ENCODE data around the gene SHROOM2.

SHROOM2 gene

DNA sequence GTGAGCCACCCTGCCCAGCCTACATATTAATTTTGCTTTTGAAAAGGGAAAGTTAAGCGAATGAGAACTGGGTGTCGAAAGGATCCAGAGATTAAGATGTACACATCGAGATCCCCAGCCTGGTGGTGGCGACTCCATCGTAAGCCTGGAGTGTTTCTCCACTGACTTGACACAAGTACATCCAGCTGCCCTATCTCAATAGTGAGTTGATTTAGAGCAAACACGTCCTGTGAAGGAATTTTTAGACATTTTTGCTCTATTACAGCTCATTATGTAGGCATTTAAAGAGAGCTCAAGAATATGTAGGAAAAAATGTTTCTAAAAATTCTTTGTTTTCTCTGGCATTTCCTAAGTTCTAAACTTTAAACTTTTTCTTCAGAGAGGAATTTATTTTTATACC, 169.3 kb downstream of the SHROOM2 start:
- FAIRE-seq = no peak

DNA sequence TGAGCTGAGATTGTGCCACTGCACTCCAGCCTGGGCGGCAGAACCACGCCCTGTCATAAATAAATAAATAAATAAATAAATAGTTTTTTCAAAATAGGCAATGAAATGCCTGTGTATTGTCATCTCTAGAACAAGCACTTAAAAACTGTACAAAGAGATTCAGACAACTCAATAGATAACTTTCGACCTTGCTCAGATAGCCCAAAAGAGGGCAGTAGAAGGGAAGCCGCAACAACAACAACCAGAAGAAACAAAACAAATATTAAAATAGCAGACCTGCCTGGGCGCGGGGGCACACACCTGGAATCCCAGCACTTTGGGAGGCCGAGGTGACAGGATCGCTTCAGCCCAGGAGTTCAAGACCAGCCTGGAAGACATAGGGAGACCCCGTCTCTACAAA, 171.5 kb downstream of the SHROOM2 start:
- no peak for FAIRE-seq

GRCh38 chrX:9958183-9958582, 172.0 kb downstream of the SHROOM2 start:
- FAIRE-seq = no peak

DNA sequence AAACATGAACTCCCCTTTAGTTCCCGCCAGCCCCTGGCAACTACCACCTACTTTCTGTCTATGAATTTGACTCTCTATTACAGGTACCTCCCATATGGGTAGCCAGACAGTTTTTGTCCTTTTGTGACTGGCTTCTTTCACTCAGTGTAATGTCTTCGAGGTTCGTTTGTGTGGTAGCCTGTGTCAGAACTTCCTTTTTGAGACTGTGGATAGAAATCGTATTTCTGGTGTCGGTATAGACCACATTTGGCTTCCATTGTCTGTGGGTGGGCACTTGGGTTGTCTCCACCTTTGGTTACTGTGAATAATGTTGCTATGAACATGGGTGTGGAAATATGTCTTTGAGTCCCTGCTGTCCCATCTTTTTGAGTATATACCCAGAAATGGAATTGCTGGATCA, 175.5 kb downstream of the SHROOM2 start:
- FAIRE-seq = no peak

DNA sequence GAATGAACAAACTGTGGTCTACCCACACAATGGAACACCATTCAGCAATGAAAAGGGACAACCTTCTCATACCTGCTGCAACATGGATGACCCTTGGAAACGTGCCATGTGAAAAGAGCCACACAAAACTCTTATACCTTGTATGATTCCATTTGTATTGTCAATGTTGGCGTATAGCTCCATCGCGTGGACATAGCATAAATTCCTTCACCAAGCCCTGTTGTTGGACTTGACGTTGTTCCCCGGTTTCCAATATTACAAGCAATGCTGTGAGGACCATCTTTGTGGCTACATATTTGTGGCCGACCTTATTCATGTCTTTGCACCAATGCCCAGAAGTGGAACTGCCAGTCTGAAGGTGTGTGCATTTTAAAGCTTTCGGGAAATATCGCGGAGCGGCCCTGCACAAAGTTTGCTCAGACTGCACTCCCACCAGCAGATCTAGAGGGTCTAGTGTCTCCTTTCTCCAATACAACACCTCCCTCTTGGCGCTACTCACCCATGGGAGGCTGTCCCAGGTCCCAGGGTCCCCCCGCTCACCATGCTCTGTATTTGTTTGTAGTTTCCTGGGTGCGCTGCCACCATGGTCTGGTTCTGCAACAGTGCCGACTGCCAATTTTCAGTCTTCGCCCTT, 180.7 kb downstream of the SHROOM2 start, which contains the start of gene CLDN34:
TSS of gene CLDN34 (plus strand) at position 584 of the 634 bp plus-strand sequence. CDS start at position 584, 0 bp downstream.
- FAIRE-seq = no peak

DNA sequence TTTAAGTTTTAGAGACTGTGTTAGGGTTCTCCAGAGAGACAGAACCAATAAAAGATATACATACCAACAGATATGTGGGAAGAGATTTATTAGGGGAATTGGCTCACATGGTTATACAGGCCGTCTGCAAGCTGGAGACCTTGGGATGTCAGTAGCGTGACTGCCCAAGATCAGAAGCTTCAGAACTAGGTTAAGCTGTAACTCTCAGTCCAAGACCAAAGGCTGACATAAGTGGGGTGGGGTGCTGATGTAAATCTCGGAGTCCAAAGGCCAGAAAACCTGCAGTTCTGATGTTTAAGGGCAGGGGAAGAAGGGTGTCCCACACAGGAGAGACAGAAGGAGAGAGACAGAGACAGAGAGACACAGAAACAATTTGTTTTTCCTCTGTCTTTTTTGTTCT, 191.4 kb downstream of the SHROOM2 start:
- no peak for FAIRE-seq

DNA sequence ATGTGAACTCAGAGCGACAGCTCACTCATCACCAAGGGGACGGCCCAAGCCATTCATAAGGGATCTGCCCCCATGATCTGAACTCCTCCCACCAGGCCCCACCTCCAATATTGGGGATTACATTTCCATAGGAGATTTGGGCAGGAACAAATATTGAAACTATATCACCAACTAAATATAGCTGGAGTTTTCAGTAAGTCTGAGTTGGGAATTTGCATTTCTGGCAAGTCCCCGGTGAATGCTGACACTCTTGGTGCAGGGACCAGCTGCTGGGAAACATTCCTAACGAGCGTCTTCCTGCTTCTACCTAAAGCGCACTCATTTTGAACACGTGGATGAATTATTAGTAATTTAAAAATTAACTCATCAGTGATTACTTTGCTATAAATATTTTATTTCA, 194.2 kb downstream of the SHROOM2 start:
- FAIRE-seq = no peak

- FAIRE-seq = no peak
Measured at GRCh38 chrX:9980927-9981326, 194.7 kb downstream of the SHROOM2 start.

DNA sequence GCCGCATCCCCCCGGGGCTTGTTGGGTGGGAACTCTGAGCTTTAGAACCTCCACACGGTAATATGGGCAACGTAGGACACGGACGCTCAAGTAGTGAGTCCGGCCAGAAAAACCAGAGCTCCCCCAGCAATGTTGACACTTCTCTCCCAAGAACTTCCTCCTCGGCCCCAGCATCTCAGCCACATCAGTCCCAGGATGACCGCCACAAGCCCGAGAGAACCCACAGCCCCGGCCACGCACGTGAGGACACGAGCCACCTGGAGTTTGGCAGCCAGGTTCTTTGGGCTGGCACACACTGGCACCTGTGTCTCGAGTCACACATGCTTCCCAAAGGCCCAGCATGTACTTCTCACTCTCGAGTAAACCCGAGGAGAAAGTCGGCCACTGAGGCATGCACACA, 197.2 kb downstream of the SHROOM2 start:
- no peak for FAIRE-seq

- no peak for FAIRE-seq
Measured at GRCh38 chrX:9983846-9984245, 197.6 kb downstream of the SHROOM2 start.

- no peak for FAIRE-seq
Measured at GRCh38 chrX:9988762-9989161, 202.5 kb downstream of the SHROOM2 start.

- no peak for FAIRE-seq
Measured at GRCh38 chrX:9992061-9992460, 205.8 kb downstream of the SHROOM2 start.

DNA sequence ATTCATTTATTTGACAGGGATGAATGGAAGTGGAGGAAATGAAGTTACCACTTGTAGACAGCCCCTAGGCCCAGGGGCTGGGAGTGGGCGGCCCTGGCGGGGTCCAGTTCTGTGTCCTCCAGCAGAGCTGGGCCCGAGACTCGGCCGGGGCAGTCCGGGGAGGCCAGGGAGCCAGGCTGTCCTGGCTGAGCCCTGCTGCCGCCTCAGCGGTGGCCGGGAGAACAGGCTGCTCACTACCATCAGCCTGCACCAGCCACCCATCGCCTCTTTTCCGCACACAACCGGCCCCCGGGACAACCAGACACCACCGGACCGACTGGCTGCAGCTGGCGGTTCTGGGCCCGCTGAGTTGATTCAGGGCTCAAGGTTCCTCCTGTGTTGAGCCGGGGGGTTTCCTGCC, 206.5 kb downstream of the SHROOM2 start:
- FAIRE-seq = no peak

DNA sequence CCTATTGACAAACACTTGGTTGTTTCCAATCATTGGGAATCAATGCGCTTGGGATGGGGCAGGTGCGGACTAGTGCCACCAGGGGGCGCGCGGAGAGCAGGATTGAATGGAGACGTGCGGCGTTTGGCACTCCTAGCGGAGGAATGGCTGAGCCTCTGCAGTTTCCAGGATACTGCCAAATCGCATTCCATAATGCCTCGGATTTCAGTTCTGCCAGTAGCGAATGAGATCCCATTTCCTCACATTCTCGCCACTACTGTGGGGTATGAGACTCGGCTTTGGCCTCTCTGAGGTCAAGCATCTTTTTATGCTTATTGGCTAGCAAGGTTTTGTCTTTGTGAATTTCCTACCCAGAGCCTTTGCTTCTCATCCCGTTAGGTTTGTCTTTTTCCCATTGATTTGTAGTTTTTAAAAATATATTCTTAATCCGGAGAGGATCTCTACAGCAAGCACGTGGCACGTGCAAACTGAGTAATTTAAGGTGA, 209.7 kb downstream of the SHROOM2 start:
- peak; percentile 64 for FAIRE-seq

DNA sequence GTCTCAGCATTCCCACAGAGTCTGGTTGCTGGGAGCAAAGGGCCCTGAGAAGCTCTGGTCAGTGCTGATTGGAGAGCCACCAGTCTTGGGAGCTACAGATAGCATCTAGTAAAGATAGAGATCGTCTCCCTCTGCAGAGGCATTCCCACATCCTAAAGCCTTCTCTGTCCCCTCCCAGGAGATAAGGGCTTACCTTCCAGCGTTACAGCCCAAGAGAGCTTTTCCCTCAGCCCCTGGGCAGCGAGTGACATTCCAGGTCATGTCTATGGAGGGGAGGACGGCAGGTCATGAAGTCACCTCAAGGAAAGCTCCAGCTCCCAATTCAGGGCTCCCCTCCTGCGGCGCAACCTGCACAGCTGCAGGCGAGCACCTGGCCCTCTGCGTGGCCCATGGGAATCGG, 210.8 kb downstream of the SHROOM2 start:
- FAIRE-seq = no peak

DNA sequence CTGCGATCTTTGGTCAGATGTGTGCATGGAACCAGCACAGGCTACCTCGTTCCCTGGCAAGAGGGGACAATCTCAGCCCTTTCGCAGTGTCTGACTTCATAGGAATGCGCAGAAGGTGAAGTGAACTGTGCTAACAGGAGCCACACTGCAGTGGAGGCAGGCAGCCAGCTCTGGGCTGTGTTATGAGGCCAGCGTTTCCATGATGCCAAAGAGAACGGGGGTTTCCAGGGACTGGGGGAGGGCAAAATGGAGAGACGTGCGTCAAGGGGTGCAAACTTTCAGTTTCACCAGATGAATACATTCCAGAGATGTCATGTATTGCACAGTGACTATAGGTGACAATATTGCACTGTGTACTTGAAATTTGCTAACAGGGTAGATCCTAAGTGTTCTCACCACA, 211.3 kb downstream of the SHROOM2 start:
- FAIRE-seq = no peak
